Naive thymus-derived CD4-positive, alpha-beta T cell (primary cell): ENCODE measurements around the gene TRMT112. TPM values are rescaled to one million over a fixed set of nuclear protein-coding genes. Genes with fewer than 3 reads are reported as not detected.

Experiments
- ATAC-seq: fragments of 150-1000 bp; cut with Tn5 transposase; 2 replicates; pipeline ENCODE4 v1.10.0; 2021; ENCODE audit warnings: mild to moderate bottlenecking, moderate library complexity
- CTCF ChIA-PET: fragments of 350-600 bp; sonication (Branson Sonifier 250); formaldehyde crosslinking; loops from one replicate; lab custom pipeline; 2021; ENCODE audit warnings: antibody characterized with exemption; lab: Charles Lee
- POLR2A ChIA-PET: fragments of 350-600 bp; sonication (Branson Sonifier 250); formaldehyde crosslinking; loops from one replicate; lab custom pipeline; 2021; ENCODE audit warnings: antibody characterized with exemption, inconsistent platforms; lab: Charles Lee
- DNase-seq, 9 donors: peaks; one replicate each; pipeline versions ENCODE4 v3.0.0 to v3.0.0-alpha.2; 2020 to 2022; ENCODE audit warnings: mixed read lengths in 1 of 9
- H3K27ac ChIP-seq: one replicate; pipeline ENCODE4 v1.7.0; 2013; ENCODE audit warnings: mild to moderate bottlenecking, low read depth, low read length, moderate library complexity
- H3K27me3 ChIP-seq, 2 donors: one replicate each; pipeline ENCODE4 v1.7.0; 2013; ENCODE audit warnings: low read length in 2 of 2, mild to moderate bottlenecking in 2 of 2, moderate library complexity in 2 of 2; ENCODE audit not compliant: control insufficient read depth in 2 of 2, insufficient read depth in 2 of 2
- H3K36me3 ChIP-seq, 3 experiments: 1 replicate in 2 of 3; 2 replicates in 1 of 3; pipeline ENCODE4 v1.7.0; 2013; ENCODE audit warnings: low read length in 3 of 3, mild to moderate bottlenecking in 3 of 3, moderate library complexity in 1 of 3; ENCODE audit not compliant: insufficient read depth in 3 of 3, control insufficient read depth in 2 of 3
- H3K4me1 ChIP-seq, 2 donors: one replicate each; pipeline ENCODE4 v1.7.0; 2013; ENCODE audit warnings: low read length in 2 of 2, mild to moderate bottlenecking in 2 of 2, moderate library complexity in 1 of 2; ENCODE audit not compliant: control insufficient read depth in 2 of 2, insufficient read depth in 2 of 2
- H3K4me3 ChIP-seq: 2 replicates; pipeline ENCODE4 v1.7.0; 2013; ENCODE audit warnings: mild to moderate bottlenecking, low read length
- H3K9me3 ChIP-seq, 3 experiments: 1 replicate in 2 of 3; 2 replicates in 1 of 3; pipeline ENCODE4 v1.7.0; 2013; ENCODE audit warnings: low read length in 3 of 3; ENCODE audit not compliant: control insufficient read depth in 2 of 3
- H3K27ac Mint-ChIP-seq, 9 donors: one replicate each; pipeline ENCODE4 v1.8.0; 2020 to 2022; ENCODE audit warnings: mixed read lengths in 9 of 9, mild to moderate bottlenecking in 8 of 9, moderate library complexity in 5 of 9, inconsistent platforms in 2 of 9
- H3K27me3 Mint-ChIP-seq, 5 donors: one replicate each; pipeline ENCODE4 v1.8.0; 2021 to 2022; ENCODE audit warnings: mixed read lengths in 5 of 5, mild to moderate bottlenecking in 1 of 5
- H3K36me3 Mint-ChIP-seq, 5 donors: one replicate each; pipeline ENCODE4 v1.8.0; 2020 to 2022; ENCODE audit warnings: mixed read lengths in 5 of 5, mild to moderate bottlenecking in 3 of 5, inconsistent platforms in 1 of 5
- H3K4me1 Mint-ChIP-seq, 7 donors: one replicate each; pipeline ENCODE4 v1.8.0; 2020 to 2022; ENCODE audit warnings: mixed read lengths in 7 of 7, mild to moderate bottlenecking in 3 of 7, inconsistent platforms in 1 of 7
- H3K4me3 Mint-ChIP-seq, 10 donors: one replicate each; pipeline ENCODE4 v1.8.0; 2020 to 2022; ENCODE audit warnings: mild to moderate bottlenecking in 10 of 10, mixed read lengths in 10 of 10, moderate library complexity in 6 of 10, inconsistent platforms in 2 of 10
- H3K9me3 Mint-ChIP-seq, 11 donors: one replicate each; pipeline ENCODE4 v1.8.0; 2020 to 2022; ENCODE audit warnings: mixed read lengths in 11 of 11, mild to moderate bottlenecking in 4 of 11, inconsistent platforms in 1 of 11, moderate library complexity in 1 of 11
- intact Hi-C, 2 donors: fragments of 100-400 bp; cut with micrococcal nuclease; formaldehyde crosslinking; loops; one replicate each; pipeline ENCODE4 v1.15.1; 2023
- polyA plus RNA-seq, 2 donors: library from polyadenylated mRNA; unstranded; fragments of 300-500 nt; fragmentation: Illumina TruSeq; gene quantifications; one replicate each; pipeline ENCODE4 v1.2.3, GENCODE V29; 2021
- total RNA-seq, 6 experiments: library from RNA in 5 of 6; stranded (reverse) in 5 of 6; gene quantifications; 1 replicate in 5 of 6; 2 replicates in 1 of 6; pipeline ENCODE4 v1.2.3 and lab custom pipeline; 2021 to 2026

Gene TRMT112
- total and polyA plus RNA-seq, 7 experiments from 2014 or later, result 90.9 to 613 (median 166) TPM

DNA sequence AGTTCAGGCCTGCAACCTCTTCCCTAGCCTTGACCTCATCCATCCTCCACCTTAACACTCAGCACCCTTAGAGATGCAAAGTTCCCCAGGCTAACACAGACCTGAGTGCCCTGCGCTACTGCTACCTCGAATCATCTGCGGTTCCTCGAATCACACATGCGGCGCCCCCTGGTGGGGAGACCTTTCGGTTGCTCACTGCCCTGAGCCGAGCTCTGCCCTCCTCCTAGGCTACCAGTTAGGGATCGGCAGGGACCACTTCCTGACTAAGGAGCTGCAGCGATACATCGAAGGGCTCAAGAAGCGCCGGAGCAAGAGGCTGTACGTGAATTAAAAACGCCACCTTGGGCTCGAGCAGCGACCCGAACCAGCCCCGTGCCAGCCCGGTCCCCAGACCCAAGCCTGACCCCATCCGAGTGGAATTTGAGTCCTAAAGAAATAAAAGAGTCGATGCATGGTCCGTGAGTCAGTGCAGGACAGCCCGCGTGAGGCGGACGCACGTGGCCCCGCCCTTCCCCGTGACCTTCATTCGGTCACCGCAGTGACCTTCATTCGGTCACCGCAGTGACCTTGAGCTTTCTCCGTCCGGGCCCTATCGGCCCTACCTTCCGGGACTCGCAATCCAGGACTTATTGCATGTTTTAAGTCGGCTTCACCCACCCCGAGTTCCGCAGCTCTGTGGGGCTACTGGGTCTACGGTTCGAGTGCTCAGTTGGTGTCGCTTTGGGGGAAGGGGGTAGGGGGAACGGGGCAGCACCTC, 12.9 kb downstream of the TRMT112 start:
- H3K9me3 Mint-ChIP-seq, result peaks cover 0 to 2% (median 0%) of the 10 kb centered on the region in 11 donors
- peak overlapping the region; percentile 89 to 98 (median 94) for H3K4me3 Mint-ChIP-seq
- Histone ChIP-seq H3K4me1 (peaks cover 28 to 32% of the 10 kb centered on the region in 2 donors), H3K27me3 (peaks cover 0 to 13% of the 10 kb centered on the region in 2 donors), H3K36me3 (no peaks in the 10 kb centered on the region), H3K27ac (peak overlapping the region; percentile 91), H3K4me3 (peak overlapping the region; percentile 97), H3K9me3 (no peaks in the 10 kb centered on the region)
- ATAC-seq (peak; percentile 40), DNase-seq (peak; percentile 79 to 95 (median 90))
- H3K27ac Mint-ChIP-seq, result peak overlapping the region; percentile 81 to 98 (median 95)
- ChIA-PET CTCF (interaction anchor here (0.6 to 5.8 kb wide), 18 partner anchors 13 to 303 kb away, joined by 3 to 165 read pairs (median 5); partner anchors contain the start of genes BAD, DNAJC4, FERMT3 and FKBP2), POLR2A (interaction anchor here (0.5 to 6.3 kb wide), 22 partner anchors 13 to 466 kb away, joined by 3 to 102 read pairs (median 4); partner anchors contain the start of genes BAD, FERMT3, FKBP2 and GPR137)
- intact Hi-C loops, result loop anchor here (1.0 to 5.0 kb wide), 16 partner anchors 13 to 958 kb away; partner anchors contain the start of genes CCDC88B (in 2 of the 2), DNAJC4 (in 2 of the 2), FKBP2 (in 2 of the 2) and GPR137 (in 2 of the 2)
- peaks cover 25 to 43% (median 34%) of the 10 kb centered on the region in 7 donors for H3K4me1 Mint-ChIP-seq
- peaks cover 0 to 8% (median 0%) of the 10 kb centered on the region in 5 donors for H3K36me3 Mint-ChIP-seq
- peaks cover 13 to 29% (median 16%) of the 10 kb centered on the region in 5 donors for H3K27me3 Mint-ChIP-seq

DNA sequence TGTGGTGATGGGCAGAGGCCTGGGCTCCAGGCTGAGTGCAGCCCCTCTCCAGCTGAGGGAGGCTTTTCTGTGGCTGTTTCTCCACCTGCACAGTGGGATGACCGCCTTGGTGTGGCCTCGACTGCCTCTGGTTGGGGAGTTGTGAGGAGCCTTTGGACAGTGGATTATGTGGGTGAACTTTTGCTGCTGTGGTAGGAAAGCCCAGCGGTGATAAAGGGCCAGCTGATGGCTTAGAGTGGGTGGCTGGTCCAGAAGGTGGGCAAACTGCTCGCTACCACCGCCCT, 13.4 kb downstream of the TRMT112 start:
- CTCF ChIA-PET, result interaction anchor here (1.0 to 5.8 kb wide), 10 partner anchors 14 to 303 kb away, joined by 3 to 165 read pairs (median 6); partner anchors contain the start of genes BAD, FERMT3, FKBP2 and PLCB3
- Histone ChIP-seq H3K27me3 (peaks cover 0 to 13% of the 10 kb centered on the region in 2 donors), H3K36me3 (no peaks in the 10 kb centered on the region), H3K27ac (peak overlapping the region; percentile 91), H3K4me3 (peak overlapping the region; percentile 97), H3K9me3 (no peaks in the 10 kb centered on the region), H3K4me1 (peaks cover 32 to 33% of the 10 kb centered on the region in 2 donors)
- POLR2A ChIA-PET, result interaction anchor here (0.5 to 6.3 kb wide), 18 partner anchors 13 to 466 kb away, joined by 3 to 102 read pairs (median 4); partner anchors contain the start of genes BAD, FERMT3, GPR137 and PPP1R14B
- intact Hi-C loops, result loop anchor here (1.0 to 5.0 kb wide), 4 partner anchors 74 to 467 kb away; partner anchors contain the start of genes DNAJC4 (in 1 of the 2) and MARK2 (in 1 of the 2)
- ATAC-seq (no peak), DNase-seq (no peak)
- Mint-ChIP-seq H3K4me1 (peaks cover 26 to 46% (median 34%) of the 10 kb centered on the region in 7 donors), H3K27me3 (peaks cover 13 to 33% (median 17%) of the 10 kb centered on the region in 5 donors), H3K27ac (peak overlapping the region; percentile 81 to 98 (median 95)), H3K4me3 (peak overlapping the region; percentile 53 to 98 (median 94)), H3K9me3 (peaks cover 0 to 2% (median 0%) of the 10 kb centered on the region in 11 donors), H3K36me3 (peaks cover 0 to 8% (median 0%) of the 10 kb centered on the region in 5 donors)

GRCh38 chr11:64303109-64304031, 14.0 kb downstream of the TRMT112 start:
- H3K27ac Mint-ChIP-seq, result peak overlapping the region in 2 of 9 donors; percentile 13 to 81
- no peaks in the 10 kb centered on the region for H3K9me3 ChIP-seq
- peaks cover 32 to 34% of the 10 kb centered on the region in 2 donors for H3K4me1 ChIP-seq
- ChIA-PET CTCF (interaction anchor here (0.6 to 5.8 kb wide), 13 partner anchors 14 to 302 kb away, joined by 3 to 165 read pairs (median 5); partner anchors contain the start of genes BAD, FERMT3, FKBP2 and PLCB3), POLR2A (interaction anchor here (0.6 to 6.3 kb wide), 14 partner anchors 14 to 465 kb away, joined by 3 to 102 read pairs (median 6); partner anchors contain the start of genes BAD, FERMT3, GPR137 and PPP1R14B)
- H3K36me3 ChIP-seq, result no peaks in the 10 kb centered on the region
- peak overlapping the region in 8 of 10 donors; percentile 32 to 98 (median 92) for H3K4me3 Mint-ChIP-seq
- peaks cover 16 to 39% (median 23%) of the 10 kb centered on the region in 5 donors for H3K27me3 Mint-ChIP-seq
- ATAC-seq (no peak), DNase-seq (no peak)
- peaks cover 26 to 48% (median 34%) of the 10 kb centered on the region in 7 donors for H3K4me1 Mint-ChIP-seq
- intact Hi-C loops, result loop anchor here (1.0 to 5.0 kb wide), 4 partner anchors 73 to 466 kb away; partner anchors contain the start of genes DNAJC4 (in 1 of the 2) and MARK2 (in 1 of the 2)
- peaks cover 0 to 8% (median 0%) of the 10 kb centered on the region in 5 donors for H3K36me3 Mint-ChIP-seq
- H3K27ac ChIP-seq, result no peak overlapping the region
- H3K9me3 Mint-ChIP-seq, result peaks cover 0 to 2% (median 0%) of the 10 kb centered on the region in 11 donors
- H3K4me3 ChIP-seq, result no peak overlapping the region
- H3K27me3 ChIP-seq, result peaks cover 2 to 15% of the 10 kb centered on the region in 2 donors

GRCh38 chr11:64299847-64300648, 17.3 kb downstream of the TRMT112 start, which contains the start of gene CATSPERZ:
Gene CATSPERZ (plus strand): TSS chr11:64300358. CDS start chr11:64300411, 53 bp downstream.
- DNase-seq (peak in 3 of 9 donors; percentile 26 to 38 (median 31)), ATAC-seq (no peak)
- Histone ChIP-seq H3K36me3 (no peaks in the 10 kb centered on the region), H3K27me3 (peaks cover 3 to 28% of the 10 kb centered on the region in 2 donors), H3K4me1 (peaks cover 24 to 27% of the 10 kb centered on the region in 2 donors), H3K9me3 (no peaks in the 10 kb centered on the region), H3K4me3 (peak within 1 kb of the TSS; percentile 52), H3K27ac (no peak within 1 kb of the TSS)
- Mint-ChIP-seq H3K4me3 (peak within 1 kb of the TSS; percentile 65 to 85 (median 80)), H3K27ac (peak within 1 kb of the TSS in 5 of 9 donors; percentile 13 to 74 (median 59)), H3K4me1 (peaks cover 20 to 43% (median 28%) of the 10 kb centered on the region in 7 donors), H3K36me3 (no peaks in the 10 kb centered on the region), H3K27me3 (peaks cover 47 to 72% (median 49%) of the 10 kb centered on the region in 5 donors), H3K9me3 (peaks cover 0 to 2% (median 0%) of the 10 kb centered on the region in 11 donors)
- ChIA-PET POLR2A (interaction anchor here (0.8 to 6.3 kb wide), 10 partner anchors 12 to 134 kb away, joined by 3 to 102 read pairs (median 4); partner anchors contain the start of genes BAD, FERMT3, FKBP2 and GPR137), CTCF (interaction anchor here (0.5 to 5.8 kb wide), 16 partner anchors 10 to 628 kb away, joined by 3 to 165 read pairs (median 4); partner anchors contain the start of genes BAD, FERMT3, PLCB3 and PRDX5)
- intact Hi-C loops, result loop anchor here (5.0 kb wide), 2 partner anchors 298 to 463 kb away; partner anchors contain the start of gene MARK2 (in 1 of the 2)
